ENCODE measurements around the gene KDM4D.
"Not testable (repeated sequence)": the region's sequence is repeated elsewhere in the genome, so short reads cannot be mapped to it uniquely, and the experiment has no call there.

Gene KDM4D

GRCh38 chr11:94932072-94932471 is 41.4 kb upstream of the KDM4D start:
- not testable (repeated sequence) for H2BK120ac ChIP-seq (ENCODE audit: low read depth, low read length); H2BK15ac ChIP-seq (ENCODE audit: low read length); H3K36me3 ChIP-seq (replicated peaks in 1 of 2; ENCODE audit: control insufficient read depth in 2 of 2, insufficient read depth in 2 of 2, low read length in 2 of 2); H3K79me1 ChIP-seq (ENCODE audit: low read depth, low read length); H3K4ac ChIP-seq (ENCODE audit: low read length); H2BK12ac ChIP-seq (ENCODE audit: low read length); H4K91ac ChIP-seq (ENCODE audit: low read depth, low read length, poor library complexity); H3K23ac ChIP-seq (ENCODE audit: low read depth, low read length, poor library complexity); H3K9ac ChIP-seq (ENCODE audit: low read depth, low read length, poor library complexity); H2AFZ ChIP-seq (ENCODE audit: low read length); H3K9me3 ChIP-seq (replicated peaks in 1 of 2; ENCODE audit: control insufficient read depth in 2 of 2, insufficient read depth in 1 of 2, low read depth in 1 of 2, low read length in 2 of 2); H2AK5ac ChIP-seq (ENCODE audit: low read depth, low read length); H3K27ac ChIP-seq (replicated peaks; ENCODE audit: low read length); H3K27me3 ChIP-seq (ENCODE audit: control insufficient read depth in 3 of 3, insufficient read depth in 3 of 3, low read depth in 1 of 3, low read length in 3 of 3); H3K18ac ChIP-seq (ENCODE audit: low read length); H3K14ac ChIP-seq (ENCODE audit: low read length); H2BK5ac ChIP-seq (ENCODE audit: low read length); H3K4me3 ChIP-seq (ENCODE audit: low read length in 2 of 2); H4K8ac ChIP-seq (ENCODE audit: low read depth, low read length); DNase-seq (ENCODE audit: low spot score); H3K4me2 ChIP-seq (ENCODE audit: insufficient read depth, low read length, poor library complexity, severe bottlenecking)
- peaks cover 10 to 17% of the 10 kb centered on the region in 2 donors for H3K4me1 ChIP-seq (ENCODE audit: control insufficient read depth in 2 of 2, insufficient read depth in 1 of 2, low read depth in 1 of 2, low read length in 2 of 2)

- WGBS, 2 donors (ENCODE audit: extremely low coverage in 2 of 2, insufficient read length in 2 of 2, insufficient replicate concordance in 1 of 2) = no CpG with 5 or more reads among the region's 5 CpGs
- no peak for DNase-seq (ENCODE audit: low spot score)
These were observed 41.0 kb upstream of the KDM4D start for GRCh38 chr11:94932503-94932902.

GRCh38 chr11:94933223-94934130 is 40.0 kb upstream of the KDM4D start:
- no peak overlapping the region for H4K8ac ChIP-seq (ENCODE audit: low read depth, low read length)
- no peaks in the 10 kb centered on the region for H3K27me3 ChIP-seq (ENCODE audit: control insufficient read depth in 3 of 3, insufficient read depth in 3 of 3, low read depth in 1 of 3, low read length in 3 of 3)
- no peak overlapping the region for H3K4me2 ChIP-seq (ENCODE audit: insufficient read depth, low read length, poor library complexity, severe bottlenecking)
- no peak overlapping the region for H2BK5ac ChIP-seq (ENCODE audit: low read length)
- H3K9me3 ChIP-seq (replicated peaks in 1 of 2; ENCODE audit: control insufficient read depth in 2 of 2, insufficient read depth in 1 of 2, low read depth in 1 of 2, low read length in 2 of 2) = no peaks in the 10 kb centered on the region
- no peak overlapping the region for H2AFZ ChIP-seq (ENCODE audit: low read length)
- H2BK120ac ChIP-seq (ENCODE audit: low read depth, low read length) = no peak overlapping the region
- H3K27ac ChIP-seq (replicated peaks; ENCODE audit: low read length) = no peak overlapping the region
- no peak overlapping the region for H3K18ac ChIP-seq (ENCODE audit: low read length)
- no peak overlapping the region for H2BK12ac ChIP-seq (ENCODE audit: low read length)
- H3K4me1 ChIP-seq (ENCODE audit: control insufficient read depth in 2 of 2, insufficient read depth in 1 of 2, low read depth in 1 of 2, low read length in 2 of 2) = peaks cover 8 to 17% of the 10 kb centered on the region in 2 donors
- H3K36me3 ChIP-seq (replicated peaks in 1 of 2; ENCODE audit: control insufficient read depth in 2 of 2, insufficient read depth in 2 of 2, low read length in 2 of 2) = no peaks in the 10 kb centered on the region
- no peak for DNase-seq (ENCODE audit: low spot score)
- H3K23ac ChIP-seq (ENCODE audit: low read depth, low read length, poor library complexity) = no peak overlapping the region
- H2AK5ac ChIP-seq (ENCODE audit: low read depth, low read length) = no peak overlapping the region
- no peak overlapping the region for H3K4ac ChIP-seq (ENCODE audit: low read length)
- H4K91ac ChIP-seq (ENCODE audit: low read depth, low read length, poor library complexity) = no peak overlapping the region
- H3K14ac ChIP-seq (ENCODE audit: low read length) = no peak overlapping the region
- H3K4me3 ChIP-seq (ENCODE audit: low read length in 2 of 2) = no peak overlapping the region
- no peak overlapping the region for H2BK15ac ChIP-seq (ENCODE audit: low read length)
- H3K79me1 ChIP-seq (ENCODE audit: low read depth, low read length) = no peaks in the 10 kb centered on the region
- no peak overlapping the region for H3K9ac ChIP-seq (ENCODE audit: low read depth, low read length, poor library complexity)
- no CpG with 5 or more reads among the region's 5 CpGs for WGBS, 2 donors (ENCODE audit: extremely low coverage in 2 of 2, insufficient read length in 2 of 2, insufficient replicate concordance in 1 of 2)

More at GRCh38 chr11:94932503-94932902, 41.0 kb upstream of the KDM4D start:
- H2BK5ac ChIP-seq (ENCODE audit: low read length) = no peak overlapping the region
- no peaks in the 10 kb centered on the region for H3K36me3 ChIP-seq (replicated peaks in 1 of 2; ENCODE audit: control insufficient read depth in 2 of 2, insufficient read depth in 2 of 2, low read length in 2 of 2)
- no peaks in the 10 kb centered on the region for H3K79me1 ChIP-seq (ENCODE audit: low read depth, low read length)
- H3K27me3 ChIP-seq (ENCODE audit: control insufficient read depth in 3 of 3, insufficient read depth in 3 of 3, low read depth in 1 of 3, low read length in 3 of 3) = no peaks in the 10 kb centered on the region
- H3K23ac ChIP-seq (ENCODE audit: low read depth, low read length, poor library complexity) = no peak overlapping the region
- no peak overlapping the region for H3K14ac ChIP-seq (ENCODE audit: low read length)
- no peak overlapping the region for H3K4me2 ChIP-seq (ENCODE audit: insufficient read depth, low read length, poor library complexity, severe bottlenecking)
- H3K9me3 ChIP-seq (replicated peaks in 1 of 2; ENCODE audit: control insufficient read depth in 2 of 2, insufficient read depth in 1 of 2, low read depth in 1 of 2, low read length in 2 of 2) = no peaks in the 10 kb centered on the region
- peaks cover 10 to 17% of the 10 kb centered on the region in 2 donors for H3K4me1 ChIP-seq (ENCODE audit: control insufficient read depth in 2 of 2, insufficient read depth in 1 of 2, low read depth in 1 of 2, low read length in 2 of 2)
- no peak overlapping the region for H3K4me3 ChIP-seq (ENCODE audit: low read length in 2 of 2)
- H2BK15ac ChIP-seq (ENCODE audit: low read length) = no peak overlapping the region
- H2AK5ac ChIP-seq (ENCODE audit: low read depth, low read length) = no peak overlapping the region
- no peak overlapping the region for H2BK12ac ChIP-seq (ENCODE audit: low read length)
- H4K8ac ChIP-seq (ENCODE audit: low read depth, low read length) = no peak overlapping the region
- no peak overlapping the region for H3K9ac ChIP-seq (ENCODE audit: low read depth, low read length, poor library complexity)
- H3K27ac ChIP-seq (replicated peaks; ENCODE audit: low read length) = no peak overlapping the region
- no peak overlapping the region for H2AFZ ChIP-seq (ENCODE audit: low read length)
- H4K91ac ChIP-seq (ENCODE audit: low read depth, low read length, poor library complexity) = no peak overlapping the region
- no peak overlapping the region for H3K18ac ChIP-seq (ENCODE audit: low read length)
- no peak overlapping the region for H2BK120ac ChIP-seq (ENCODE audit: low read depth, low read length)
- no peak overlapping the region for H3K4ac ChIP-seq (ENCODE audit: low read length)

- Histone ChIP-seq H3K23ac (ENCODE audit: low read depth, low read length, poor library complexity) (no peak overlapping the region), H3K79me1 (ENCODE audit: low read depth, low read length) (no peaks in the 10 kb centered on the region), H3K9ac (ENCODE audit: low read depth, low read length, poor library complexity) (no peak overlapping the region), H3K4me3 (ENCODE audit: low read length in 2 of 2) (no peak overlapping the region), H2BK12ac (ENCODE audit: low read length) (no peak overlapping the region), H2AFZ (ENCODE audit: low read length) (peak overlapping the region; percentile 16), H3K4me1 (ENCODE audit: control insufficient read depth in 2 of 2, insufficient read depth in 1 of 2, low read depth in 1 of 2, low read length in 2 of 2) (peaks cover 8 to 17% of the 10 kb centered on the region in 2 donors), H3K27me3 (ENCODE audit: control insufficient read depth in 3 of 3, insufficient read depth in 3 of 3, low read depth in 1 of 3, low read length in 3 of 3) (no peaks in the 10 kb centered on the region), H2BK120ac (ENCODE audit: low read depth, low read length) (no peak overlapping the region), H3K4ac (ENCODE audit: low read length) (no peak overlapping the region), H3K4me2 (ENCODE audit: insufficient read depth, low read length, poor library complexity, severe bottlenecking) (no peak overlapping the region), H4K91ac (ENCODE audit: low read depth, low read length, poor library complexity) (no peak overlapping the region), H3K9me3 (replicated peaks in 1 of 2; ENCODE audit: control insufficient read depth in 2 of 2, insufficient read depth in 1 of 2, low read depth in 1 of 2, low read length in 2 of 2) (no peaks in the 10 kb centered on the region), H2BK5ac (ENCODE audit: low read length) (no peak overlapping the region), H3K18ac (ENCODE audit: low read length) (no peak overlapping the region), H3K27ac (replicated peaks; ENCODE audit: low read length) (no peak overlapping the region), H3K14ac (ENCODE audit: low read length) (no peak overlapping the region), H2BK15ac (ENCODE audit: low read length) (no peak overlapping the region), H4K8ac (ENCODE audit: low read depth, low read length) (no peak overlapping the region), H3K36me3 (replicated peaks in 1 of 2; ENCODE audit: control insufficient read depth in 2 of 2, insufficient read depth in 2 of 2, low read length in 2 of 2) (no peaks in the 10 kb centered on the region), H2AK5ac (ENCODE audit: low read depth, low read length) (no peak overlapping the region)
- no CpG with 5 or more reads among the region's 4 CpGs for WGBS, 2 donors (ENCODE audit: extremely low coverage in 2 of 2, insufficient read length in 2 of 2, insufficient replicate concordance in 1 of 2)
- no peak for DNase-seq (ENCODE audit: low spot score)
These were observed 39.1 kb upstream of the KDM4D start for GRCh38 chr11:94934362-94934761.
